Upper lobe of left lung (tissue), 6 donors: ENCODE data around the gene HIVEP3. TPM values are rescaled to one million over a fixed set of nuclear protein-coding genes. Genes with fewer than 3 reads are reported as not detected.
A peak's percentile ranks its signal among the peaks of the same experiment; 100 is the strongest.

Source experiments
- ATAC-seq, 2 donors: fragments of 200-7000 bp; cut with Tn5 transposase; one replicate each; pipeline ENCODE4 v1.9.1; 2022; ENCODE audit warnings: mild to moderate bottlenecking in 2 of 2, moderate library complexity in 2 of 2; ENCODE audit not compliant: low FRiP score in 2 of 2
- DNase-seq, 2 donors: peaks; one replicate each; pipeline ENCODE4 v3.0.0-alpha.2; 2019 to 2020
- H3K27ac ChIP-seq, 4 donors: fragments of 200-600 bp; sonication (generic); one replicate each; pipeline ENCODE4 v1.5.1; 2016 to 2019
- H3K27me3 ChIP-seq, 4 donors: fragments of 200-600 bp; sonication (generic); one replicate each; pipeline ENCODE4 v1.5.1; 2017 to 2019
- H3K36me3 ChIP-seq, 4 donors: fragments of 200-600 bp; sonication (generic); one replicate each; pipeline ENCODE4 v1.5.1; 2016 to 2019
- H3K4me1 ChIP-seq, 4 donors: fragments of 200-600 bp; sonication (generic); one replicate each; pipeline ENCODE4 v1.5.1; 2018 to 2019
- H3K4me3 ChIP-seq, 4 donors: fragments of 200-600 bp; sonication (generic); one replicate each; pipeline ENCODE4 v1.5.1; 2017 to 2019; ENCODE audit warnings: mild to moderate bottlenecking in 2 of 4, moderate library complexity in 1 of 4
- H3K9me3 ChIP-seq, 4 donors: fragments of 200-600 bp; sonication (generic); one replicate each; pipeline ENCODE4 v1.5.1; 2018 to 2019
- EP300 ChIP-seq, 4 donors: sonication (generic); formaldehyde crosslinking; IDR thresholded peaks; one replicate each; pipeline ENCODE4 v1.5.1; 2017; ENCODE audit warnings: antibody characterized with exemption in 4 of 4, control low read depth in 2 of 4
- POLR2A ChIP-seq, 4 donors: fragments of 450-650 bp; IDR thresholded peaks; one replicate each; pipeline ENCODE4 v1.5.1; 2016 to 2017; ENCODE audit warnings: antibody characterized with exemption in 4 of 4, mild to moderate bottlenecking in 2 of 4
- POLR2AphosphoS5 ChIP-seq, 2 donors: sonication (generic); formaldehyde crosslinking; IDR thresholded peaks; one replicate each; pipeline ENCODE4 v1.5.1; 2017; ENCODE audit warnings: antibody characterized with exemption in 2 of 2
- WGBS, 2 donors: methylation state at CpG; one replicate each; pipeline ENCODE4 v1.1.5; 2017 to 2018; 5-methylcytosine and 5-hydroxymethylcytosine counted together
- total RNA-seq, 6 donors: library from RNA; depleted of rRNA in 4 of 6; stranded (reverse); fragments of >200 nt in 4 of 6; gene quantifications; one replicate each; pipeline versions ENCODE4 v1.1.0 to v1.2.1, GENCODE V29; 2016 to 2021
- TF ChIP-seq, protein P1 (sequence below), 6 experiments: fragments of 450-650 bp in 4 of 6; fragments of 200-600 bp in 2 of 6; sonication (generic) in 2 of 6; IDR thresholded peaks; one replicate each; pipeline ENCODE4 v1.5.1; 2016 to 2019; ENCODE audit warnings: antibody characterized with exemption in 6 of 6
- donor health status: DM: no; HTN: no; CAD: no; lungs with moderate emphysema.
- donor health status: DM: no; HTN: yes; CAD: no; lungs with severe emphysema.

The HIVEP3 gene
- total RNA-seq, 6 donors from 2014 or later, result 9.7 to 23.0 (median 11.6) TPM

DNA sequence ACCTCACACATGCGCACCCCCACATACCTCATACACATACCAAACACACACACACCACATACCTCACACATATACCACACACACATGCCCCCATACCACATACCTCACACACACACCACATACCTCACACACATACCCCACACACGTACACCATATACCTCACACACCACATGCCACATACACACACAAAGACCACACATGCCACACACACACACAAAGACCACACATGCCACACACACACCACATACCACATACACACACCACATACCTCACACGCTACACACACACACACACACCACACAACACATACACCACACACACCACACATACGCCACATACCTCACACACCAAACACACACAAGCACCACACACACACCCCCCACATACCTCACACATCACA is 30.0 kb downstream of the HIVEP3 start:
- WGBS, 2 donors, result 94 to 97% methylated on average over 4 of the region's 4 CpGs

DNA sequence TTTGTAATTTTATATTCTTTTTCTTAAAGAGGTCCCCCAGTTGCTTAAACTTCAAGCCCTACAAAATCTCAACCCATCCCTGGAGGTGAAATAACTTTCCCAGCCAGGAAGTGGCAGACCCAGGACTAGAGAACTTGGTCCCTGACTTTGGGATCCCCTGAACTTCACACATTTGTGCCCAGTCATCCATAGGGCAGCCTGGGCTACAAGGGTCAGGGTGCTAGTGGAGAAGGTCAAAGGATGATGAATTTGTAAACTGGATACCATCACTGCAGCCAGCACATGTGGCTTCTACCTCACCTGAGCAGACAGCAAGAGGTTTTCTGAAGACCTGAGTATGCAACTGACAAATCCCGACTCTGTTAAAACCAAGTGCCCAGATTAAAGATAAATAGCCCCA is 31.4 kb downstream of the HIVEP3 start:
- ATAC-seq (no peak), DNase-seq (no peak)
- TF ChIP-seq, protein P1, sequence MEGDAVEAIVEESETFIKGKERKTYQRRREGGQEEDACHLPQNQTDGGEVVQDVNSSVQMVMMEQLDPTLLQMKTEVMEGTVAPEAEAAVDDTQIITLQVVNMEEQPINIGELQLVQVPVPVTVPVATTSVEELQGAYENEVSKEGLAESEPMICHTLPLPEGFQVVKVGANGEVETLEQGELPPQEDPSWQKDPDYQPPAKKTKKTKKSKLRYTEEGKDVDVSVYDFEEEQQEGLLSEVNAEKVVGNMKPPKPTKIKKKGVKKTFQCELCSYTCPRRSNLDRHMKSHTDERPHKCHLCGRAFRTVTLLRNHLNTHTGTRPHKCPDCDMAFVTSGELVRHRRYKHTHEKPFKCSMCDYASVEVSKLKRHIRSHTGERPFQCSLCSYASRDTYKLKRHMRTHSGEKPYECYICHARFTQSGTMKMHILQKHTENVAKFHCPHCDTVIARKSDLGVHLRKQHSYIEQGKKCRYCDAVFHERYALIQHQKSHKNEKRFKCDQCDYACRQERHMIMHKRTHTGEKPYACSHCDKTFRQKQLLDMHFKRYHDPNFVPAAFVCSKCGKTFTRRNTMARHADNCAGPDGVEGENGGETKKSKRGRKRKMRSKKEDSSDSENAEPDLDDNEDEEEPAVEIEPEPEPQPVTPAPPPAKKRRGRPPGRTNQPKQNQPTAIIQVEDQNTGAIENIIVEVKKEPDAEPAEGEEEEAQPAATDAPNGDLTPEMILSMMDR (IDR thresholded peaks at IDR 0.05), result no peak
- TF ChIP-seq POLR2AphosphoS5 (IDR thresholded peaks at IDR 0.05) (no peak), POLR2A (IDR thresholded peaks at IDR 0.05) (no peak), EP300 (IDR thresholded peaks at IDR 0.05) (no peak)
- Histone ChIP-seq H3K4me1 (peaks cover 15 to 21% (median 19%) of the 10 kb centered on the region in 4 donors), H3K36me3 (no peaks in the 10 kb centered on the region), H3K4me3 (no peak overlapping the region), H3K27ac (no peak overlapping the region), H3K27me3 (no peaks in the 10 kb centered on the region), H3K9me3 (no peaks in the 10 kb centered on the region)
- 87 to 96% methylated on average over 1 of the region's 1 CpG for WGBS, 2 donors

More for the DNA sequence above, 30.0 kb downstream of the HIVEP3 start:
- Histone ChIP-seq H3K27me3 (no peaks in the 10 kb centered on the region), H3K4me1 (peaks cover 16 to 27% (median 22%) of the 10 kb centered on the region in 4 donors), H3K27ac (peak overlapping the region in 2 of 4 donors; percentile 14 to 91), H3K36me3 (no peaks in the 10 kb centered on the region), H3K9me3 (no peaks in the 10 kb centered on the region), H3K4me3 (no peak overlapping the region)
- DNase-seq (no peak), ATAC-seq (no peak)
- no peak for TF ChIP-seq POLR2A (IDR thresholded peaks at IDR 0.05)
- no peak for TF ChIP-seq EP300 (IDR thresholded peaks at IDR 0.05)
- TF ChIP-seq POLR2AphosphoS5 (IDR thresholded peaks at IDR 0.05), result no peak
- TF ChIP-seq, protein P1 (IDR thresholded peaks at IDR 0.05), result no peak

DNA sequence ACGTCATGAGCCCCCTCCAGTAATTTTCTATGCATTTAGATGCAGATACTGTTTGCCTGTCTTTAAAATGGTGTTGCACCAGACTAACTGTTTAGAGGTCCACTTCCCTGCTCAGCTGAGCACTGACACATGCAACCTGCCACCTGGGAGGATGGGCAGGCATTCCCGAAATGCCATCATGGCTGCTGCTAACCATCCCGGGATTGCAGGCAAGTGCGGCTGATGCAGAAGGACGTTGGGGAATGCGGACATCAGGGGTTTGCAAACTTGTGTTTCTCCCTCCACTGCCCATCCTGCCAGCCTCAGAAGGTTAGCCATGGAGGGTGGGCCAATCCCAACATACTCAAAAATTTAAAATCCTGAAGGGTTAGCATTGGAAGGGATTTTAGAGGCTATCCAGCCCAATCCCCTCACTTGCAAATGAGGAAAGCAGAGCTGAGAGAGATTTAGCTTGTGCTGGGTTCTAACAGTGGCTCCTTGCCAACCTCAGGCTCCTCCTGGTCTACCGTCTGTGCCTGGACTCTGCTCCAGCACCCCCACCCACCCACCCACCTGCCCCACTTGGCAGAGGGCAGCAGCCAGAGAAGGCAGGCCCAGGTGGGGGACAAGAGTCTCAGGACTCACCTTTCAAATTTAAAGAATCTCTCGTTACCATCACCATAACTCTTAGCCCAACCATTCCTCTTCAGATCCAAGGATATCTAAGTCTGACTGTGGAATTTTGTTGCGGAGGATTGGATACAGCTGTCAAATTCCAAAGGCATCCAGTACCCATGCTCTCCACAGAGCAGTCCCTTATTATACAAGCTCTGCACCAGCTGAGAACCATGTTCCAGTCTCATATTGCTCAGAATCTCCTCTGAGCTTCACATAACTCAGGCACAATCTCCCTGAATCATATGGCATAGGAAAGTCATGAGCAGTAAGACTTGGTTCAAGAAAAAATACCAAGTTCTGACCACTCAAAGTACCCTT is 34.2 kb downstream of the HIVEP3 start:
- DNase-seq (no peak), ATAC-seq (no peak)
- Histone ChIP-seq H3K27ac (peak overlapping the region in 1 of 4 donors; percentile 51), H3K9me3 (no peaks in the 10 kb centered on the region), H3K27me3 (no peaks in the 10 kb centered on the region), H3K4me3 (no peak overlapping the region), H3K4me1 (peaks cover 0 to 13% (median 9%) of the 10 kb centered on the region in 4 donors), H3K36me3 (no peaks in the 10 kb centered on the region)
- no peak for TF ChIP-seq POLR2AphosphoS5 (IDR thresholded peaks at IDR 0.05)
- TF ChIP-seq, protein P1 (IDR thresholded peaks at IDR 0.05), result no peak
- TF ChIP-seq EP300 (IDR thresholded peaks at IDR 0.05), result no peak
- TF ChIP-seq POLR2A (IDR thresholded peaks at IDR 0.05), result no peak
- WGBS, 2 donors, result 74 to 96% methylated on average over 8 to 9 of the region's 9 CpGs

DNA sequence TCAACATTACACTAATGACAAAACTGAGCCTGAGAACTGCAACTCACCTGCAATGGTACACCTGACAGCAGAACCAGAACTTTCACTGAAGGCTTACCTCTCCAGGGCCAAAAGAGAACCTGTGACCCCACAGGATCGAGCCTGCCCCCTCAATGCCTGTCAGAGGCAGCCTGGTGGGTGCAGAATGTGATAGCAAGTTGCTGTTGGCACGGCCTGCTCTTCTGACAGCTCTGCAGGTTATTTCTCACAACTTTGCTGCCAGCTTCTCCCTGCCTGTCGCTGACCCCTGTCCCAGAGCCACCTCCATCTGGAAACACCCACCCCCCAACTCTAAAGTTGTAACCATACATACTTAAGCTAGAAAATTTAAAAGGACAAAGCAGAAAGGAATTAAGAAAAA is 35.2 kb downstream of the HIVEP3 start:
- no peak overlapping the region for H3K27ac ChIP-seq
- H3K4me3 ChIP-seq, result no peak overlapping the region
- no peaks in the 10 kb centered on the region for H3K36me3 ChIP-seq
- DNase-seq, result no peak
- 83 to 88% methylated on average over 3 of the region's 3 CpGs for WGBS, 2 donors
- no peak for TF ChIP-seq POLR2A (IDR thresholded peaks at IDR 0.05)
- TF ChIP-seq POLR2AphosphoS5 (IDR thresholded peaks at IDR 0.05), result no peak
- TF ChIP-seq, protein P1 (IDR thresholded peaks at IDR 0.05), result no peak
- TF ChIP-seq EP300 (IDR thresholded peaks at IDR 0.05), result no peak
- no peak for ATAC-seq
- no peaks in the 10 kb centered on the region for H3K9me3 ChIP-seq
- no peaks in the 10 kb centered on the region for H3K27me3 ChIP-seq
- H3K4me1 ChIP-seq, result peaks cover 0 to 13% (median 9%) of the 10 kb centered on the region in 4 donors
